GM18873 (cell line): Measurements from ENCODE around the gene MC4R.

Experiments
- ATAC-seq: cut with Tn5 transposase; IDR thresholded peaks from one replicate; pipeline ENCODE4 v1.9.1; 2021; ENCODE audit warnings: mild to moderate bottlenecking, moderate library complexity, moderate number of reproducible peaks; ENCODE audit not compliant: unreplicated experiment, low FRiP score

MC4R gene

DNA sequence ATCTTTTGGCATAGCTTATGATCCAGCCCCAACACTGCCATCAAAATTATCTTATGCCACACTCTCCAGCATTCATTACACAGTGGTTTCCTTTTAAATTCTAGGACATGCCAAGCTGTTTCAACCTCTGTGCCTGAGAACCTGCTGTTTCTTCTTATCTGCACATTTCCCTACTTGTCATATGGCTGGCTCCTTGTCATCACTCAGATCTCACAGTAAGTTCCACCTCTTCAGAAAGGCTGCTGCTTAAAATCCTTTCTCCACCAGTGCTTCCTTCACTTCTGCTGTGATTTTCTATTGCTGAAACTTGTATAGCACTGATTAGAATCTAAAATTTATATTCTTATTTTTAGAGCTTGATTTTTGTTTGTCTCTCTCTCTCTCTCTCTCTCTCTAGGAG lies 43.4 kb downstream of the MC4R start:
- ATAC-seq = no peak

DNA sequence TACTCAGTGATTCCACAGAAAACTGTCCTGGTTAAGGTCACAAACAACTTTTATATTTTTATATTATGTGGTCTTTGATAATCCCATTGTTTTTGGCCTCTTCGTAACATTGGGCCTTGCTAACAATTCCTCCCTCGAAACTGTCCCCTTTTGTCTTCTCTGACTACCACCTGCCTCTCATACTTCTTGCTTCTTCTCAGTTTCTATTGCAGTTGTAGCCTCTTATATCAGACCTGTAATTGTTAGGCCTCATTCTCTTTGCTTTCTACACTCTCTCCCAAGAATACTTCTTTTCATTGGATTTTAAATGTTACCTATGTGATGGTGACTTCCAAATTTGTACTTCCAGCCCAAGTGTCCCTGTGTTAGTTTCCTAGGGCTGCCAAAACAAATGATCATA lies 44.7 kb downstream of the MC4R start:
- no peak for ATAC-seq

DNA sequence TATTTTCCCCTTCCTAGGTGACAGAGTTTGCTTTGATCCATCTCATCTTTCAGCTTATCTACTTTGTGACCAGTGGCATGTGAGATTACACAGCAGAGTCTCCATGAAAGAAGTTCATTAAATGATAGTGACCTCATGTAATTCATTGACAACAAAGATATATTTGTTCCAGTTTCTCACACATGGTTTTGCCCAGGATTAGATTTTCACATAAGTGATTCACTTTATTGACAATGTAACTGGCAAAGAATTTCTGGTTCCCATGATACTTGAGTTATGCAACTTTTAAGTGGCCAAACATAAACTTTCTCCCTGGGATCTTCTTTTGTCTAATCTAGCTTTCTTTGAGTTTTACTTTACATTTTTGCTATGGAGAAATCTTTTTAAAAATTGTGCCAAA lies 50.0 kb downstream of the MC4R start:
- ATAC-seq = no peak
